Natural killer cell treated with Interleukin-12 subunit alpha and Interleukin-12 subunit beta and Interleukin-15 and Interleukin-18, amount 100 ng/mL, for 72 hours (primary cell): ENCODE measurements around the gene CYTH1. TPM values are rescaled to one million over a fixed set of nuclear protein-coding genes. Genes with fewer than 3 reads are reported as not detected.

Experiments used
- ATAC-seq, 2 donors: fragments of 150-1000 bp; cut with Tn5 transposase in 1 of 2; sonication (Bioruptor Pico), chemical (Tn5 transposase) in 1 of 2; 2 replicates each; pipeline ENCODE4 v1.10.0; 2021
- DNase-seq: peaks from one replicate; pipeline ENCODE4 v3.0.0; 2022; ENCODE audit warnings: low spot score
- H3K27ac Mint-ChIP-seq, 2 donors: 1 replicate in 1 of 2; 2 replicates in 1 of 2; pipeline ENCODE4 v1.8.0; 2022; ENCODE audit warnings: mixed read lengths in 2 of 2, mild to moderate bottlenecking in 1 of 2, moderate library complexity in 1 of 2
- H3K27me3 Mint-ChIP-seq, 2 donors: 1 replicate in 1 of 2; 2 replicates in 1 of 2; pipeline ENCODE4 v1.8.0; 2022; ENCODE audit warnings: mixed read lengths in 2 of 2
- H3K36me3 Mint-ChIP-seq: one replicate; pipeline ENCODE4 v1.8.0; 2022; ENCODE audit warnings: mixed read lengths
- H3K4me1 Mint-ChIP-seq, 2 donors: 1 replicate in 1 of 2; 2 replicates in 1 of 2; pipeline ENCODE4 v1.8.0; 2022; ENCODE audit warnings: low read depth in 2 of 2, mixed read lengths in 2 of 2, mild to moderate bottlenecking in 1 of 2
- H3K4me3 Mint-ChIP-seq: one replicate; pipeline ENCODE4 v1.8.0; 2022; ENCODE audit warnings: mixed read lengths
- H3K9me3 Mint-ChIP-seq: 2 replicates; pipeline ENCODE4 v1.8.0; 2022; ENCODE audit warnings: mixed read lengths
- total RNA-seq, 2 donors: library from RNA; stranded (reverse); gene quantifications; one replicate each; pipeline ENCODE4 v1.2.3, GENCODE V29; 2022

The CYTH1 gene
- total RNA-seq, 2 donors from 2014 or later = 111 to 149 TPM

- ATAC-seq (no peak), DNase-seq (no peak)
- peaks cover 15 to 19% of the 10 kb centered on the region in 2 donors for H3K4me1 Mint-ChIP-seq
- H3K4me3 Mint-ChIP-seq = no peak overlapping the region
- peaks cover 5 to 10% of the 10 kb centered on the region in 2 donors for H3K27me3 Mint-ChIP-seq
- H3K9me3 Mint-ChIP-seq = no peaks in the 10 kb centered on the region
- no peak overlapping the region for H3K27ac Mint-ChIP-seq
- H3K36me3 Mint-ChIP-seq = no peaks in the 10 kb centered on the region
Measured at GRCh38 chr17:78643326-78643725, 138.7 kb downstream of the CYTH1 start.

GRCh38 chr17:78642707-78643106, 139.4 kb downstream of the CYTH1 start:
- H3K4me3 Mint-ChIP-seq = no peak overlapping the region
- no peak overlapping the region for H3K27ac Mint-ChIP-seq
- H3K36me3 Mint-ChIP-seq = no peaks in the 10 kb centered on the region
- DNase-seq = no peak
- peaks cover 1 to 10% of the 10 kb centered on the region in 2 donors for H3K27me3 Mint-ChIP-seq
- ATAC-seq = no peak
- no peaks in the 10 kb centered on the region for H3K9me3 Mint-ChIP-seq
- H3K4me1 Mint-ChIP-seq = peaks cover 15 to 19% of the 10 kb centered on the region in 2 donors

- Mint-ChIP-seq H3K36me3 (no peaks in the 10 kb centered on the region), H3K27me3 (peaks cover 0 to 5% of the 10 kb centered on the region in 2 donors), H3K4me3 (no peak overlapping the region), H3K27ac (no peak overlapping the region), H3K9me3 (no peaks in the 10 kb centered on the region), H3K4me1 (peaks cover 15 to 19% of the 10 kb centered on the region in 2 donors)
- no peak for DNase-seq
- no peak for ATAC-seq
Measured at GRCh38 chr17:78641666-78642065, 140.4 kb downstream of the CYTH1 start.

GRCh38 chr17:78641243-78641642, 140.8 kb downstream of the CYTH1 start:
- Mint-ChIP-seq H3K27ac (no peak overlapping the region), H3K4me1 (peaks cover 15 to 18% of the 10 kb centered on the region in 2 donors), H3K36me3 (no peaks in the 10 kb centered on the region), H3K4me3 (no peak overlapping the region), H3K9me3 (no peaks in the 10 kb centered on the region), H3K27me3 (peaks cover 0 to 5% of the 10 kb centered on the region in 2 donors)
- DNase-seq (no peak), ATAC-seq (no peak)

- ATAC-seq (no peak), DNase-seq (no peak)
- Mint-ChIP-seq H3K9me3 (no peaks in the 10 kb centered on the region), H3K27ac (no peak overlapping the region), H3K4me1 (peaks cover 10 to 13% of the 10 kb centered on the region in 2 donors), H3K4me3 (no peak overlapping the region), H3K36me3 (no peaks in the 10 kb centered on the region), H3K27me3 (peaks cover 0 to under 1% of the 10 kb centered on the region in 2 donors)
Measured at GRCh38 chr17:78640700-78641099, 141.4 kb downstream of the CYTH1 start.

GRCh38 chr17:78637643-78638420, 144.2 kb downstream of the CYTH1 start:
- H3K4me3 Mint-ChIP-seq = no peak overlapping the region
- H3K9me3 Mint-ChIP-seq = no peaks in the 10 kb centered on the region
- DNase-seq (no peak), ATAC-seq (no peak)
- H3K27me3 Mint-ChIP-seq = no peaks in the 10 kb centered on the region
- peaks cover 6 to 8% of the 10 kb centered on the region in 2 donors for H3K4me1 Mint-ChIP-seq
- no peaks in the 10 kb centered on the region for H3K36me3 Mint-ChIP-seq
- H3K27ac Mint-ChIP-seq = no peak overlapping the region

GRCh38 chr17:78637146-78637545, 144.9 kb downstream of the CYTH1 start:
- no peaks in the 10 kb centered on the region for H3K36me3 Mint-ChIP-seq
- H3K27me3 Mint-ChIP-seq = no peaks in the 10 kb centered on the region
- DNase-seq = no peak
- peaks cover 6 to 8% of the 10 kb centered on the region in 2 donors for H3K4me1 Mint-ChIP-seq
- H3K9me3 Mint-ChIP-seq = no peaks in the 10 kb centered on the region
- ATAC-seq = no peak
- no peak overlapping the region for H3K27ac Mint-ChIP-seq
- H3K4me3 Mint-ChIP-seq = no peak overlapping the region

- H3K27me3 Mint-ChIP-seq = no peaks in the 10 kb centered on the region
- no peaks in the 10 kb centered on the region for H3K9me3 Mint-ChIP-seq
- H3K4me1 Mint-ChIP-seq = peaks cover 20 to 24% of the 10 kb centered on the region in 2 donors
- no peak overlapping the region for H3K4me3 Mint-ChIP-seq
- ATAC-seq = no peak
- H3K36me3 Mint-ChIP-seq = no peaks in the 10 kb centered on the region
- no peak overlapping the region for H3K27ac Mint-ChIP-seq
- no peak for DNase-seq
Measured at GRCh38 chr17:78634154-78634553, 147.9 kb downstream of the CYTH1 start.

- Mint-ChIP-seq H3K27me3 (no peaks in the 10 kb centered on the region), H3K9me3 (no peaks in the 10 kb centered on the region), H3K36me3 (no peaks in the 10 kb centered on the region), H3K4me3 (no peak overlapping the region), H3K4me1 (peaks cover 17 to 20% of the 10 kb centered on the region in 2 donors), H3K27ac (no peak overlapping the region)
- no peak for DNase-seq
- ATAC-seq = no peak
Measured at GRCh38 chr17:78629436-78629995, 152.6 kb downstream of the CYTH1 start.

- Mint-ChIP-seq H3K36me3 (no peaks in the 10 kb centered on the region), H3K27ac (no peak overlapping the region), H3K4me3 (no peak overlapping the region), H3K27me3 (no peaks in the 10 kb centered on the region), H3K4me1 (peaks cover 17 to 20% of the 10 kb centered on the region in 2 donors), H3K9me3 (no peaks in the 10 kb centered on the region)
- DNase-seq (no peak), ATAC-seq (no peak)
Measured at GRCh38 chr17:78628547-78629435, 153.3 kb downstream of the CYTH1 start.

- Mint-ChIP-seq H3K27ac (no peak overlapping the region), H3K4me3 (no peak overlapping the region), H3K4me1 (no peaks in the 10 kb centered on the region), H3K9me3 (no peaks in the 10 kb centered on the region), H3K36me3 (no peaks in the 10 kb centered on the region), H3K27me3 (no peaks in the 10 kb centered on the region)
- no peak for DNase-seq
- ATAC-seq = no peak
Measured at GRCh38 chr17:78624324-78625151, 157.5 kb downstream of the CYTH1 start.
